ENCODE measurements around the gene CNNM2.

DNA sequence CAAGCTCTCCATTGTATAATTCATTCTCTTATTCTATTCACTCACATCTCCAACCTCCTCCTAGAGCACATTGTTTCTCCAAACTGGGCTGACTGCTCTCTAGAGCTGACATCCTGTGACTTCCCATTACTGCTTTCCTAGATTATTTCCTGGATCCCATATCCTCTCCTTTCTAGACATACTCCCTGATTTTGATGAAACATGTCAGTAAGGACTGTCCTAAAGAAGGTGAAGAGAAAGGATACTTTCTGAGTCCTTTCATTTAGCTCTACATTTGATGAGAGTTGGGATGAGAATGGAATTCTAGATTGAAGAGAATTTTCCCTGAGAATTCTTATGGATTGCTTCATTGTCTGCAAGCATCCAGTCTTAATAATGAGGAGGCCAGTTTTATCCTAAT, 78.8 kb downstream of the CNNM2 start:
- TF ChIP-seq, protein P1, sequence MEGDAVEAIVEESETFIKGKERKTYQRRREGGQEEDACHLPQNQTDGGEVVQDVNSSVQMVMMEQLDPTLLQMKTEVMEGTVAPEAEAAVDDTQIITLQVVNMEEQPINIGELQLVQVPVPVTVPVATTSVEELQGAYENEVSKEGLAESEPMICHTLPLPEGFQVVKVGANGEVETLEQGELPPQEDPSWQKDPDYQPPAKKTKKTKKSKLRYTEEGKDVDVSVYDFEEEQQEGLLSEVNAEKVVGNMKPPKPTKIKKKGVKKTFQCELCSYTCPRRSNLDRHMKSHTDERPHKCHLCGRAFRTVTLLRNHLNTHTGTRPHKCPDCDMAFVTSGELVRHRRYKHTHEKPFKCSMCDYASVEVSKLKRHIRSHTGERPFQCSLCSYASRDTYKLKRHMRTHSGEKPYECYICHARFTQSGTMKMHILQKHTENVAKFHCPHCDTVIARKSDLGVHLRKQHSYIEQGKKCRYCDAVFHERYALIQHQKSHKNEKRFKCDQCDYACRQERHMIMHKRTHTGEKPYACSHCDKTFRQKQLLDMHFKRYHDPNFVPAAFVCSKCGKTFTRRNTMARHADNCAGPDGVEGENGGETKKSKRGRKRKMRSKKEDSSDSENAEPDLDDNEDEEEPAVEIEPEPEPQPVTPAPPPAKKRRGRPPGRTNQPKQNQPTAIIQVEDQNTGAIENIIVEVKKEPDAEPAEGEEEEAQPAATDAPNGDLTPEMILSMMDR (conservative IDR thresholded peaks at IDR 0.05 in 1 of 2, IDR thresholded peaks at IDR 0.05 in 1 of 2; ENCODE audit: extremely low read depth in 1 of 2, insufficient read depth in 1 of 2, low read depth in 1 of 2, low read length in 2 of 2): no peak
- TF ChIP-seq EZH2 (IDR thresholded peaks at IDR 0.05; ENCODE audit: borderline replicate concordance, low read length): no peak
